Breast epithelium (tissue), 4 donors: ENCODE measurements around the gene CFL1. TPM values are rescaled to one million over a fixed set of nuclear protein-coding genes. Genes with fewer than 3 reads are reported as not detected.

Source experiments
- DNase-seq, 2 donors: peaks; one replicate each; pipeline ENCODE4 v3.0.0-alpha.2; 2019; ENCODE audit warnings: low spot score in 2 of 2
- H3K27ac ChIP-seq, 2 donors: fragments of 200-600 bp; sonication (generic) in 1 of 2; one replicate each; pipeline ENCODE4 v1.5.1; 2016 to 2019; ENCODE audit warnings: mild to moderate bottlenecking in 1 of 2
- H3K27me3 ChIP-seq, 2 donors: fragments of 200-600 bp; sonication (generic) in 1 of 2; one replicate each; pipeline versions ENCODE4 v1.5.1 to v1.6.0; 2017 to 2019; ENCODE audit warnings: control low read depth in 1 of 2, mild to moderate bottlenecking in 1 of 2
- H3K36me3 ChIP-seq: fragments of 200-600 bp; one replicate; pipeline ENCODE4 v1.5.1; 2019
- H3K4me1 ChIP-seq, 2 donors: fragments of 200-600 bp; sonication (generic); one replicate each; pipeline ENCODE4 v1.5.1; 2016 to 2019; ENCODE audit warnings: control low read depth in 1 of 2
- H3K4me3 ChIP-seq, 3 donors: fragments of 200-600 bp; sonication (generic); 1 replicate in 2 of 3; 2 replicates in 1 of 3; pipeline ENCODE4 v1.5.1; 2016 to 2019; ENCODE audit warnings: mild to moderate bottlenecking in 3 of 3, moderate library complexity in 2 of 3
- H3K9me3 ChIP-seq, 2 donors: fragments of 200-600 bp; sonication (generic) in 1 of 2; one replicate each; pipeline ENCODE4 v1.5.1; 2016 to 2019; ENCODE audit warnings: control low read depth in 1 of 2
- POLR2A ChIP-seq: fragments of 450-650 bp; IDR thresholded peaks from one replicate; pipeline ENCODE4 v1.6.1; 2016; ENCODE audit warnings: antibody characterized with exemption, mild to moderate bottlenecking, moderate library complexity
- POLR2AphosphoS5 ChIP-seq, 3 donors: sonication (generic); formaldehyde crosslinking; IDR thresholded peaks; one replicate each; pipeline ENCODE4 v1.6.1; 2017; ENCODE audit warnings: antibody characterized with exemption in 3 of 3
- intact Hi-C: fragments of 100-400 bp; cut with DNase I; formaldehyde crosslinking; loops from one replicate; pipeline ENCODE4 v1.15.1; 2023; ENCODE audit warnings: low total_unique reads
- total RNA-seq, 3 donors: library from RNA; depleted of rRNA; stranded (reverse); fragments of >200 nt; gene quantifications; one replicate each; pipeline ENCODE4 v1.1.0, GENCODE V29; 2016
- TF ChIP-seq, protein P1 (sequence below), 3 donors: fragments of 450-650 bp; IDR thresholded peaks; one replicate each; pipeline ENCODE4 v1.5.1; 2016 to 2017; ENCODE audit warnings: antibody characterized with exemption in 3 of 3, mild to moderate bottlenecking in 3 of 3, moderate library complexity in 3 of 3

CFL1 gene
- total RNA-seq, 3 donors from 2014 or later: 407 to 564 (median 453) TPM

- H3K27ac ChIP-seq: peak overlapping the region; percentile 94 to 99
- H3K27me3 ChIP-seq: no peaks in the 10 kb centered on the region
- no peaks in the 10 kb centered on the region for H3K36me3 ChIP-seq
- H3K4me1 ChIP-seq: peaks cover 23 to 25% of the 10 kb centered on the region in 2 donors
- intact Hi-C loops: no loop called here
- peak overlapping the region; percentile 67 to 92 (median 81) for H3K4me3 ChIP-seq
- no peak for DNase-seq
- no peaks in the 10 kb centered on the region for H3K9me3 ChIP-seq
- TF ChIP-seq POLR2A: no peak
- TF ChIP-seq, protein P1, sequence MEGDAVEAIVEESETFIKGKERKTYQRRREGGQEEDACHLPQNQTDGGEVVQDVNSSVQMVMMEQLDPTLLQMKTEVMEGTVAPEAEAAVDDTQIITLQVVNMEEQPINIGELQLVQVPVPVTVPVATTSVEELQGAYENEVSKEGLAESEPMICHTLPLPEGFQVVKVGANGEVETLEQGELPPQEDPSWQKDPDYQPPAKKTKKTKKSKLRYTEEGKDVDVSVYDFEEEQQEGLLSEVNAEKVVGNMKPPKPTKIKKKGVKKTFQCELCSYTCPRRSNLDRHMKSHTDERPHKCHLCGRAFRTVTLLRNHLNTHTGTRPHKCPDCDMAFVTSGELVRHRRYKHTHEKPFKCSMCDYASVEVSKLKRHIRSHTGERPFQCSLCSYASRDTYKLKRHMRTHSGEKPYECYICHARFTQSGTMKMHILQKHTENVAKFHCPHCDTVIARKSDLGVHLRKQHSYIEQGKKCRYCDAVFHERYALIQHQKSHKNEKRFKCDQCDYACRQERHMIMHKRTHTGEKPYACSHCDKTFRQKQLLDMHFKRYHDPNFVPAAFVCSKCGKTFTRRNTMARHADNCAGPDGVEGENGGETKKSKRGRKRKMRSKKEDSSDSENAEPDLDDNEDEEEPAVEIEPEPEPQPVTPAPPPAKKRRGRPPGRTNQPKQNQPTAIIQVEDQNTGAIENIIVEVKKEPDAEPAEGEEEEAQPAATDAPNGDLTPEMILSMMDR (IDR thresholded peaks at IDR 0.05): no peak
- no peak for TF ChIP-seq POLR2AphosphoS5 (IDR thresholded peaks at IDR 0.05)
Measured at GRCh38 chr11:65891219-65892136, 33.5 kb upstream of the CFL1 start.

- intact Hi-C loops: loop anchor here (1.0 kb wide), 1 partner anchor 30 kb away; no protein-coding TSS in a partner anchor
- Histone ChIP-seq H3K27me3 (no peaks in the 10 kb centered on the region), H3K36me3 (no peaks in the 10 kb centered on the region), H3K27ac (peak within 1 kb of the TSS; percentile 94 to 99), H3K4me1 (peaks cover 23 to 25% of the 10 kb centered on the region in 2 donors), H3K4me3 (peak within 1 kb of the TSS; percentile 67 to 92 (median 81)), H3K9me3 (no peaks in the 10 kb centered on the region)
- peak; percentile 98 to 99 for DNase-seq
- TF ChIP-seq POLR2A (peak; percentile 52), POLR2AphosphoS5 (IDR thresholded peaks at IDR 0.05) (peak; percentile 45 to 91 (median 71))
- TF ChIP-seq, protein P1 (IDR thresholded peaks at IDR 0.05): peak in 1 of 3 donors; percentile 32
Measured at GRCh38 chr11:65890324-65891218, 32.6 kb upstream of the CFL1 start, which contains the start of gene CCDC85B. CCDC85B (plus strand) TSS chr11:65890673; CDS start chr11:65890784, 111 bp downstream.

DNA sequence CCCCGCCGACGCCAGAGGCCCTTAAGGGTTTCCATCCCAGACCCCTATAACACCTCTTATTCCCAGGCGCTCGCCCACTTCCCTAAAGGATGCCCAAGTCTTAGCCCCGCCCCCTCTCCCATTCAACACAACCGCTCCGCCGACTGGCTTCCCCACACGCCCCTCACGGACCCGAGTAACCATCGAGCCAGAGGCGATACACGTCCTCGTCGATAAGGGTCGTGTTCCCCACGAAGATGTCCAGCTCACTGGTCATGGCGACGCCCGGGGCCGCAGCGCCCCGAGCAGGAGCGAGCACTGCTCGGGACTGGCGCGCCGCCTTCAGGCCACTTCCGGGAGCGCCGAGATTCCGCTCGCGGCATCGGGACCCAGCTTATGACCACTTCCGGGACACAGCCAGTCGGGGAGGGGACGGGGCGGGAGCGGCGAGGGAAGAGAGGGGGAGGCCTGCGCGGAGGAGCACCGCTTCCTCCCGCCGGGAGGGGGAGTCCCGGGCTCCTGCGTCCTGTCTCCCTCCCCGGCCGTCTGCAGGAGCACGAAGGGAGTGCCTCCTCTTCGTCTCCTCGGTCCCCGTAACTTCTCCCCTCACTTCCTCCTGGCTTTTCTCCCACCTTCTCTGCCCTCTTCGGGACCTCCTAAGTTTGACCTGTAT lies 30.3 kb upstream of the CFL1 start, which contains the start of gene FIBP:
Gene FIBP, minus strand, starts transcription at position 309 of the 652 bp plus-strand sequence. Its CDS starts 53 bp downstream, at position 256.
- Histone ChIP-seq H3K4me3 (peak within 1 kb of the TSS; percentile 66 to 92 (median 81)), H3K9me3 (no peaks in the 10 kb centered on the region), H3K27me3 (no peaks in the 10 kb centered on the region), H3K4me1 (peaks cover 21 to 23% of the 10 kb centered on the region in 2 donors), H3K36me3 (no peaks in the 10 kb centered on the region), H3K27ac (peak within 1 kb of the TSS; percentile 94 to 99)
- TF ChIP-seq POLR2AphosphoS5 (IDR thresholded peaks at IDR 0.05) (peak; percentile 84 to 92 (median 92)), POLR2A (peak; percentile 53)
- TF ChIP-seq, protein P1 (IDR thresholded peaks at IDR 0.05): peak; percentile 93 to 98 (median 95)
- intact Hi-C loops: loop anchor here (10.0 kb wide), 1 partner anchor 77 kb away; the partner anchor contains the start of gene SART1
- DNase-seq: peak; percentile 97 to 99

- Histone ChIP-seq H3K27ac (peak overlapping the region; percentile 94 to 99), H3K9me3 (no peaks in the 10 kb centered on the region), H3K36me3 (no peaks in the 10 kb centered on the region), H3K4me1 (peaks cover 16 to 23% of the 10 kb centered on the region in 2 donors), H3K4me3 (peak overlapping the region; percentile 66 to 92 (median 81)), H3K27me3 (no peaks in the 10 kb centered on the region)
- intact Hi-C loops: loop anchor here (10.0 kb wide), 1 partner anchor 77 kb away; the partner anchor contains the start of gene SART1
- DNase-seq: no peak
- TF ChIP-seq POLR2A (no peak), POLR2AphosphoS5 (IDR thresholded peaks at IDR 0.05) (no peak)
- TF ChIP-seq, protein P1 (IDR thresholded peaks at IDR 0.05): no peak
Measured at GRCh38 chr11:65887723-65888162, 29.8 kb upstream of the CFL1 start.
